Activated CD4-positive, CD25-positive, alpha-beta regulatory T cell treated with anti-CD3 and anti-CD28 coated beads, Interleukin-2, amount 50 U/mL, for 16 hours (primary cell): ENCODE measurements around the gene TUBGCP2.
A peak's percentile ranks its signal among the peaks of the same experiment; 100 is the strongest.

Experiments used
- DNase-seq: peaks from one replicate; pipeline ENCODE4 v3.0.0-alpha.2; 2020; ENCODE audit warnings: low read depth, low spot score

Gene TUBGCP2

GRCh38 chr10:133343558-133343957 lies 34.9 kb upstream of the TUBGCP2 start:
- DNase-seq: no peak

DNA sequence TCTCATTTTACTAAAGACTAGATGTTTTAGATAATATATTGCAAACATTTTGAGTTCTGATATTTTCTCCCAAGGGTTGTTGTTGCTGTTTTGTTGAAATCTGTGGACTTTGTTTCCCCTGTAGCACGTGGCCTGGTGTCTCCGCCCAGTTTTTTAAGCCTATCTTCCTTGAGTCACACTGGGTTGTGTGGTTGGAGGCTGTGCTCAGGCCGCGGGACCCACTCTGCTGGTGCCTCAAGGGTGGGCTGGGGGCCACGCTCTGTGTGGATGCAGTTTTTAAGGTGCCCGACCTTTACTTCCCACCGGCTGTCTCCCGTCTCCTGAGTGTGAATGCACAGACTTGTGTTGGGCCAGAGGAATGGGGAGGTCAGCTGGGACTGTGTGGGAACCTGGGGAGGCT lies 34.3 kb upstream of the TUBGCP2 start:
- DNase-seq: no peak

GRCh38 chr10:133341983-133342382 lies 33.3 kb upstream of the TUBGCP2 start:
- no peak for DNase-seq

DNA sequence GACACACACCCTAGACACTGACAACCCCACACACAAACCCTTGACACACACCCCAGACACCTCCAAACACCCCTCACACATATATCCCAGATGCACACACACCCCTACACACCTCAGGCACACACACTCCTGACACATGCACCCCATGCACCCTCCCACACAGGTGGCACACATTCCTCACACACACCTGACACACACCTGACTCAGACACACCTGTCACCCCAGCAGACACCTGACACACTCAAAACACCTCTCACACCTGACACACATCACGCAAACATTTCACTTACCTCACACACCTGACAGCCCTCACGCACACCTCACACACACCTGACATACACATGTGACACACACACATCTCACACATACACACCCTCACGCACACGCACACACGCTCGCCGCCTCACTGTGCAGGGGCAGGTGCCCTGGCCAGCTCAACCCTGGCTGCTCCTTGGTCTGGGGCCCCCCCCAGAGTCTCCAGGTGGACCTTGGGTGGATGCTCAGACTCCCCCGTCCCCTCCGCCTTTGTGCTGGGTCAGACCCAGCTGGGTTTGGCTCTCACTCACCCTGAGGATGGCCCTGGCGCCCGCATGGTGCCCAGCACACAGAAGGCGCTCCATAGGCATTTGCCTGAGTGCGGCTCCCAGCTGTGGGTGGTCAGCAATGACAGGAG lies 31.2 kb upstream of the TUBGCP2 start:
- no peak for DNase-seq

DNA sequence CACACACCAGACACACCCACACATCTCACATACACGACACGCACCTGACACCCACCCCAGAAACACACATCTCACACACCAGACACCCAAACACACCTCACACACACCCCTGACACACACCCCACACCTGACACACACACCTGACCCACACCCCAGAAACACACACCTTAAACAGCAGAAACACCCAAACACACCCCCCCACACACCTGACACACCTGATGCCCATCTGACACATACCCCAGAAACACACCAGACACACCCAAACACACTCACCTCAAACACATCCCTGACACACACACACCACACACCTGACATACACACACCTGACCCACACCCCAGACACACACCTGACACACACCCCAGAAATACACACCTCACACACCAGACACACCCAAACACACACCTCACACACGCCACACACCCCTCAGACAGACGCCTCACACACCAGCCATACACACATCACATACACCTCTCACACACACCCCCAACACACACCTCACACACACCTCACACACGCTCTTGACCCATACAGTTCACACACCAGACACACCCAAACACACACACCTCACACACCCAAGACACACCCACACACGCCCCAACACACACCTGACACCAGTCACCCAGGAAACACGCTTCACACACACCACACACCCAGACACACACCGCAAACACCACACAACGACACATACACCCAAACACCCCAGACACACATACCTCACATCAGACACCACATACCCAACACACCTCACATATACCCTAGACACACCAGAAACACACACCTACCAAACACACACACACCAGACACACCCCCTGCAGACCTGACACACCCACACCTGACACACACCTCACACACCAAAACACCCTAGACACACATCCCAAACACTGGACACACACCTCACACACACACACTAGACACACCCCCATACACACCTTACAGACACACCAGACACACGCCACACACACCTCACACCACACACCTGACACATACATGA lies 29.7 kb upstream of the TUBGCP2 start:
- DNase-seq: no peak

DNA sequence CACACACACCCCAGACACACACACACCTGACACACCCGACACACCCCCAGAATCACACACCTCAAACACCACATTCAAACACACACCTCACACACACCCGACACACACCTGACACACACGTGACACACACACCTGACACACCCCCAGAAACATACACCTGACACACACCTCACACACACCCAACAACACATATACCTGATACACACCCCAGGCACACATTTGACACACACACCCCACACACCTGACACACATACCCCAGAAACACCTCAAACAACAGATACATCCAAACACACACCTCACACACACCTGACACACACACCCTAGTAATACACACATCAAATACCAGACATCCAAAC lies 28.7 kb upstream of the TUBGCP2 start:
- DNase-seq: no peak

DNA sequence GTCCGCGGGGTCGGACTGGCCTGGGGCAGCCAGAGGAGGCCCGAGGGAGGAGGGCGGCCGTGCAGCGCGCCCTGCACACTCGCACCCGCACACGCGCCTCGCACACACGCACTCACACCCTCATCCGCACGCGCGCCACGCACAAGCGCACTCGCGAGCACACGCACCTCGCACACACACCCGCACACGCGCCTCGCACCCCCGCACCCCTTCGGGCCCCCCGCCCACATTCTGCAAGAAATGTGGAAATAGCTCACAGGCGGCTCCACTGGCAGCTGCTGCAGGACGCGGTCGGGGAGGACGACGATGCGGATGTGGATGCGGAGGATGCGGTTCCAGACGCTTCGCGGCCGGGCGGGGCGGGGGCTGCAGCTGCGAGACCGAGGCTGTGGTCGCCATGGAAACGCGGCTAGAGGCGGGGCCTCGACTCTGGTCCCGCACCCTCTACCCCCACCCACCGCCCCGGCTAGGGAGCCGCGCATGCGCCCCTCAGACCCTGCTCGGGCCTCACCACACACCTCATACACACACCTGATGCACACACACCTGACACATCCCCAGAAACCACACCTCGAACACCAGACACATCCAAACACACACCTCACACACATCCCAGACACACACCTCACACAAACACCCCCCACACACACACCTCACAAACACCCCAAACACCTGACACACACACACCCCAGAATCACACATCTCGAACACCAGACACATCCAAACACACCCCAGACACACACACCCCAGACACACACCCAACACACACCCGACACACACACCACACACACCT lies 28.1 kb upstream of the TUBGCP2 start, which contains the start of gene CALY:
TSS of gene CALY (minus strand) at position 320 of the 793 bp plus-strand sequence. CDS start 7,907 bp downstream, outside the sequence.
- peak; percentile 58 for DNase-seq

DNA sequence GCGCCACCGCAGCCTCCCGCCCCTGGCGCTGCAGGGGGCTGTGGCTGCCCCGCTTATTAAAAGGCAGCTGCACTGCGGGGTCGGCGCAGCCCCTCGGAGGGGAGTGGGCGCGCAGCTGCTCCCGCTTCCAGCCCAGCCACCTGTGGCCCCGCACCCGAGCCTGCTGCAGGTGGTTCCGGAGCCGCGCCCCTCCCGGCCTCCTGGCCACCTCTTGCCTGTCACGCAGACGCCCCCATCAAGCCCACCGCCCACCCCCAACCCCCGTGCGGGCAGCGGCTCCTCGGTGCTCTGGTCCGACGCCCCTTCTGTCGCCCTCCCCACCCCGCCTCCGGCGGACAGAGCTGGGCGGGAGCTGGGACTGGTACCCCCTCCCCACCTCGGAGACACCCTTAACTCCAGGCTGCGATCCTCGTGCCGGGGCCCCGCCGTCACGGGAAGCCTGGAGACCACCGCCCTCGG lies 27.5 kb upstream of the TUBGCP2 start:
- no peak for DNase-seq

DNA sequence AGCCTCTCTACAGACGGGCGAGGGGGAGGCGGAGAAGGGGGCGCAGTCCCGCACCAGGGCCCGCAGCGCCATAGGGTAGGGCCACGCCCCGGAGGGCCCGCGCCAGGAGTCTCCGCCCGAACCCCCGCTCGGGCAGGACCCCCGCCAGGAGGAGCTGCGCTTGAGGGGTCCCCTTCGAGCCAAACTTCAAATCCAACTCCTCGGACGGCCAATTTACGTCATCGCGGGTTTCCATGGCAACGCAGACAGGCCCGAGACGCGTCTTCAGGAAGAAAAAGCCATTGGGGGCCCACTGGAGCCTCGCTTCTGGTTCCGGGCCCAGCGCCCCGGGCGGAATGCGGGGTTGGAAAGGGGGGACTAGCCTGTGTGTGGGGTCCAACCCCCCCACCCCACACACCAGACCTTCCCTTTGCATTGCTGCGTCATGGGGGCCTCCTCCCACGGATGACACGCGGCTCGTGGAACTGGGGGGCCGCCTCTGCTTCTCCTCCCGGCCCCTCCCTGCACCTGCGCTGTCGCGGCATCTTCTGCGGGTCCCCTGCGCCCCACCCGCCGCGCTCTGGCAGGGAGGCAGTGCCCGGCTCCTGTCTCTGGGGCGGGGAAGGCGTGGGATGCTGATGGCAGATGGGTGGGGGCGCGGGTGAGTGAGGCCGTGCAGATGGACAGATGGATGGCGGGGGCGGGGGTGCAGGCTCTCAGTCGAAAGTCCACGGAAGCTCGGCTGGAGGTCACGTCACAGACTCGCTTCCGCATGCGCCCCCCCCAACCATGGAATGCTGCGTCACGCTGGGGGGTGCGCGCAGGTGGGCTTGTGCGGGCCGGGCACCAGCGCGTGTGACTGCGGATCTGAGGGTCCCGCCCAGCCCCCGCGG lies 26.8 kb upstream of the TUBGCP2 start:
- DNase-seq: peak; percentile 55

- DNase-seq: no peak
Observed at GRCh38 chr10:133334503-133335245, 26.0 kb upstream of the TUBGCP2 start.

DNA sequence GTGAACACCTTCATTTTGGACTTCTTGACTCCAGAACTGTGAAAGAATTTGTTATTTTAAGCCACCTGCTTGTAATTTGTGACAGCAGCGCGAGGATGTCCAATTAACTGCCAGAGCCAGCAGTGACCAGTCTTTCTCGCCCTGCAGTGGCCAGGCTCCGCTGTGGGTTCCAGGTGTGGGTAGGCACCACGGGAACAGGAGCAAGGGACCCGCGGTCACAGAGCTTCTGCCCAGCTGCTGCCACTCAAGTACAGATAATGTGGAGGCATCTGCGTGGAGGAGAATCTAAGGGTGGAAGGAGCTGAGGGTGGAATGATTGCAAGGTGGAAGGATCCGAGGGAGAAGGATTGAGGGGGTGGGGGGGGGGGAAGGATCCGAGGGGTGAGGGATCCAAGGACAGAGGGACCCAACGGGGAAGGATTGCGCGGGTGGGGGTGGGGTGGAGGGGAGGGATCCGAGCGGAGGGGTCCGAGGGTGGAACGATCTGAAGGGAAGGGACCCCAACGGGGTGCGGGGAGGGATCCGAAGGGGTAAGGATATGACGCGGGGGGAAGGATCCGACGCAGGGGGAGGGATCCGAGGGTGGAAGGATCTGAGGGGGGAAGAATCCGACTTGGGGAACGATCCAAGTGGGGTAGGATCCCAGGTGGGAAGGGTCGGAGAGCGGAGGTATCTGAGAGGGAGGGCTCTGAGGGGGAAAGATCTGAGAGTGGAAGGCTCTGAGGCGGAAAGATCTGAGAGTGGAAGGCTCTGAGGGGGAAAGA lies 24.4 kb upstream of the TUBGCP2 start:
- no peak for DNase-seq

DNA sequence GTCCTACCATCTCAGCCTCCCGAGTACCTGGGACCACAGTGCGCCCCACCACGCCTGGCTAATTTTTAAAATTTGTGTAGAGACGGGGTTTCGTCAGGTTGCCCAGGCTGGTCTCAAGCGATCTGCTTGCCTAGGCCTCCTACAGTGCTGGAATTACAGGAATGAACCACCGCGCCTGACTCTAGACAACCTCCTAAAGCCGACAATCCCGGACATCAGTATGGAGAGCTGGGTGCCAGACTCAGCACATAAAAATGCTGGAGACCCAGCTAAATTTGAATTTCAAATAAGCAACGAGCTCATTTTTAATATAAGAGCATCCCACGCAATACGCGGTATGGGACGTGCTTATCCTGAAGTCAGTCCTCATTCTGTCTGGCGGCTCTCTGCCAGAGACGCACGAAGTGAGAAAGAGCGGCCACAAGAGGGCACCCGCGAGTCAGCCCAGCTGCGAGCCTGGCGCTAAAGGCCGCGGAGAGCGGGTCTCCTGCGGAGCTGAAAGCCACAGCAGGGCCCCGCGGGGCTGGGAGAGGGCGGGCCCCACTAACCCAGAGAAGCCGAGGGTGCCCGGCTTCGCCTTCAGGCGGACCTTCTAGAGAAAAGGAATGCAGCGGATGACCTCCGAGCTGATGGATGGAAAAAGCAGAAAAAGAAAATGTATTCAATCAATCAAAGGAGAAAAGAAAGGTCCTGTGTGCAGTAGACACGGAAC lies 21.0 kb upstream of the TUBGCP2 start:
- peak; percentile 69 for DNase-seq

GRCh38 chr10:133328358-133329343 lies 20.0 kb upstream of the TUBGCP2 start:
- DNase-seq: no peak

- DNase-seq: no peak
Observed at GRCh38 chr10:133327651-133328357, 19.1 kb upstream of the TUBGCP2 start.

GRCh38 chr10:133326745-133327650 lies 18.3 kb upstream of the TUBGCP2 start:
- DNase-seq: no peak

GRCh38 chr10:133326223-133326551 lies 17.5 kb upstream of the TUBGCP2 start:
- DNase-seq: no peak
